ENCODE measurements around the gene FES. TPM values are rescaled to one million over a fixed set of nuclear protein-coding genes. Genes with fewer than 3 reads are reported as not detected.

The FES gene
- total and polyA plus RNA-seq, 8 donors = 20.8 to 65.2 (median 28.1) TPM

- peak; percentile 77 for ATAC-seq
- Histone ChIP-seq H3K9me3 (no peaks in the 10 kb centered on the region), H3K4me3 (peak overlapping the region; percentile 66), H3K4me1 (peaks cover 24 to 43% of the 10 kb centered on the region in 2 donors), H3K27ac (peak overlapping the region; percentile 97 to 98), H3K36me3 (peaks cover 0 to 66% of the 10 kb centered on the region in 2 donors), H3K27me3 (no peaks in the 10 kb centered on the region)
- peak; percentile 96 to 97 for TF ChIP-seq CTCF (IDR thresholded peaks at IDR 0.05)
- peak; percentile 75 to 95 (median 84) for DNase-seq
- intact Hi-C loops (cut with DNase I) = loop anchor here in 1 of 2 donors (5.0 kb wide), 1 partner anchor 238 kb away; no protein-coding TSS in a partner anchor
Measured at GRCh38 chr15:90885432-90886290, 1.4 kb downstream of the FES start.

DNA sequence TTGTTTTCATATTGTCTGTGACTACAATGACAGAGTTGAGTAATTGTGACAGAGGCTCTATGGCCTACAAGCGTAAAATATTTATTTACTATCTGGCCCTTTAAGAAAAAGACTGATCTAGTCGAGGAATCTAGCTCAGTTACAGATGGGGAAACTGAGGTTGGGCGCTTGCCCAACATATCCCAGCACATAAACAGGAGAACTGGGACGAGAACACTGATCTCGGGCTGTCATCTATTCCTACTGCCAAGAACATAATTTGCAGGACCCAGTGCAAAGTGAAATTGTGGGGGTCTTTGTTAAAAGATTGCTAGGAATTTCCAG is 1.9 kb downstream of the FES start:
- Histone ChIP-seq H3K9me3 (no peaks in the 10 kb centered on the region), H3K27ac (peak overlapping the region; percentile 97 to 98), H3K27me3 (no peaks in the 10 kb centered on the region), H3K4me1 (peaks cover 24 to 43% of the 10 kb centered on the region in 2 donors), H3K4me3 (peak overlapping the region in 1 of 2 donors; percentile 66), H3K36me3 (peaks cover 0 to 66% of the 10 kb centered on the region in 2 donors)
- DNase-seq (no peak), ATAC-seq (no peak)
- peak in 1 of 2 donors; percentile 48 for TF ChIP-seq CTCF (IDR thresholded peaks at IDR 0.05)
- intact Hi-C loops (cut with DNase I) = loop anchor here in 1 of 2 donors (5.0 kb wide), 1 partner anchor 239 kb away; no protein-coding TSS in a partner anchor

DNA sequence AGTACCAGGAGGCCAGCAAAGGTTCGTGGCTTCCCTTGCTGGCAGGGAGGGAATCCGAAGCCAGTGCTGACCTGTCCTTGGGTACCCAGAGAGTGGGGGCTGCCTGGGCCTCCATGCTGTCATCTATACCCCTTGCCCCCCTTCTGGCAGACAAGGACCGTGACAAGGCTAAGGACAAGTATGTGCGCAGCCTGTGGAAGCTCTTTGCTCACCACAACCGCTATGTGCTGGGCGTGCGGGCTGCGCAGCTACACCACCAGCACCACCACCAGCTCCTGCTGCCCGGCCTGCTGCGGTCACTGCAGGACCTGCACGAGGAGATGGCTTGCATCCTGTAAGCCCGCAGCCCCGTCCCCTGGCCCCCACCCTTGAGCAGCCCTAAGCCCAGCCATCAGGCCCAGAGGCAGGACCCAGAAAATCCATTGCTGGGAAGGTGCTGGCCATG is 2.8 kb downstream of the FES start:
- no peak for TF ChIP-seq CTCF (IDR thresholded peaks at IDR 0.05)
- DNase-seq (peak in 1 of 4 donors; percentile 74), ATAC-seq (no peak)
- H3K4me1 ChIP-seq = peaks cover 24 to 43% of the 10 kb centered on the region in 2 donors
- H3K9me3 ChIP-seq = no peaks in the 10 kb centered on the region
- H3K27ac ChIP-seq = no peak overlapping the region
- intact Hi-C loops (cut with DNase I) = loop anchor here in 1 of 2 donors (5.0 kb wide), 1 partner anchor 240 kb away; no protein-coding TSS in a partner anchor
- no peak overlapping the region for H3K4me3 ChIP-seq
- H3K36me3 ChIP-seq = peaks cover 0 to 66% of the 10 kb centered on the region in 2 donors
- no peaks in the 10 kb centered on the region for H3K27me3 ChIP-seq

DNA sequence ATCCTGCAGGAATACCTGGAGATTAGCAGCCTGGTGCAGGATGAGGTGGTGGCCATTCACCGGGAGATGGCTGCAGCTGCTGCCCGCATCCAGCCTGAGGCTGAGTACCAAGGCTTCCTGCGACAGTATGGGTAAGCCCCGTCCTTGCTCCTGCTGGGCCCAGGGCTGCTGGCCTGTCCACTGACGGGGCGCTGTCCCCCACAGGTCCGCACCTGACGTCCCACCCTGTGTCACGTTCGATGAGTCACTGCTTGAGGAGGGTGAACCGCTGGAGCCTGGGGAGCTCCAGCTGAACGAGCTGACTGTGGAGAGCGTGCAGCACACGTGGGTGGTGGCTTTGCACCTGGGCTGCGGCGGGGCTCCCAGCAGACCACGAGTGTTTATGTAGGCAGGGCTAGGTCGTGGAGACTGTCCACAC is 5.0 kb downstream of the FES start:
- no peak for TF ChIP-seq CTCF (IDR thresholded peaks at IDR 0.05)
- Histone ChIP-seq H3K4me3 (no peak overlapping the region), H3K9me3 (no peaks in the 10 kb centered on the region), H3K36me3 (peaks cover 0 to 80% of the 10 kb centered on the region in 2 donors), H3K27me3 (no peaks in the 10 kb centered on the region), H3K4me1 (peaks cover 16 to 23% of the 10 kb centered on the region in 2 donors), H3K27ac (no peak overlapping the region)
- DNase-seq (peak in 1 of 4 donors; percentile 56), ATAC-seq (no peak)
- intact Hi-C loops (cut with DNase I) = loop anchor here in 1 of 2 donors (5.0 kb wide), 1 partner anchor 242 kb away; no protein-coding TSS in a partner anchor
